ENCODE results near the gene MRPS2. TPM values are rescaled to one million over a fixed set of nuclear protein-coding genes. Genes with fewer than 3 reads are reported as not detected.

MRPS2 gene
- total and polyA plus RNA-seq, 9 of the 15 experiments (the other 6 are each of a cell fraction or from before 2014, with no cell fraction given): 8.0 to 167 (median 81.3) TPM

GRCh38 chr9:135501261-135502167 is 1.0 kb downstream of the MRPS2 start (continued):
- TF ChIP-seq AFF4 (CRISPR knock-in tag; IDR thresholded peaks at IDR 0.05): no peak
- no peak for TF ChIP-seq ZNF449 (CRISPR knock-in tag; IDR thresholded peaks at IDR 0.05)
- no peak for TF ChIP-seq UBTF (IDR thresholded peaks at IDR 0.05; ENCODE audit: borderline replicate concordance in 1 of 2, low read depth in 2 of 2, low read length in 2 of 2)
- no peak for TF ChIP-seq RHOXF2B (CRISPR knock-in tag; conservative IDR thresholded peaks at IDR 0.05)
- TF ChIP-seq NFIX (CRISPR knock-in tag; IDR thresholded peaks at IDR 0.05; ENCODE audit: low read depth): no peak
- TF ChIP-seq KLF6 (CRISPR knock-in tag; IDR thresholded peaks at IDR 0.05; ENCODE audit: borderline replicate concordance): no peak
- no peak for TF ChIP-seq ETV6 (IDR thresholded peaks at IDR 0.05; ENCODE audit: borderline replicate concordance in 1 of 2, low read depth in 2 of 2, low read length in 1 of 2)
- TF ChIP-seq ETV6 (CRISPR knock-in tag; IDR thresholded peaks at IDR 0.05; ENCODE audit: borderline replicate concordance): no peak
- no peak for TF ChIP-seq ZBTB2 (IDR thresholded peaks at IDR 0.05)
- no peak; the same call in 1 of the 2 replicates for TF ChIP-seq NR2C2 (CRISPR knock-in tag; IDR thresholded peaks at IDR 0.05)
- no peak for TF ChIP-seq NR2C2 (tag; IDR thresholded peaks at IDR 0.05)
